NCI-H1105 (cell line): ENCODE measurements around the gene VOPP1.

ENCODE experiments used
- DNase-seq: peaks from one replicate; lab custom pipeline; 2025; lab: John Stamatoyannopoulos, UW

VOPP1 gene

DNA sequence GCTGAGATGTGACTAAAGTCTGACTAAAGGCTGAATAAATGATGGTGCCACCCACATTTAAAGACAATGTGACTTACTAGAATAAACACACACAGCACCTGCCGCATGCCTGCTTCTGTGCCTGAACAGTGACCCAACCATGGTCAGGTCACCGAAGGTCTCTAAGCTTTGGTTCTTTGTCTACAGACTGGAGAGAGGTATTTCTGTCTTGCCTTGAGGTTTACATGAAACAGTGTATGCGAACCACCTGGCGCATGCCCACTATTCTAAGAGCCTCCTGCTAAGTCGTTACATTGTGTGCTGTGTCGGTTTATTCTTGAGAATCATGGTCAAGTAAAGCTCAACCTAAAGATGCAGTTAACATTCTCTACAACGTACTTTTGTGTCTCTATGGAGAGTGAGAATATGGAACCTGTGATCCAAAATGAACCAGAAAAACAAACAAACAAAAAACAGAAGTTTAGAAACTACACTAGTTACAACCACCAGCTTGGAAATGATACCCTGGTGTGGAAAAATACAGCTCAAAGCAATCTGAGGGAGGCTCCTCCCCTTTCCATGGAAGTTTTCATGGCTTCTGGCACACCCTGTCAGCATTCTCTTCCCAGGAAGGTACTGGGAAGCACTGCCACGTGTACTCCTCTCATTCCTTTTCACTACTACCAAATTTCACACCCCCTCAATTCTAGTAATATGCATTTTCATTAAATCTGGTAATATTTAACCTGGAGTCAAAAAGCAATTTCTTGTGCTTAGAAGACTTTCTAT lies 40.0 kb downstream of the VOPP1 start:
- DNase-seq: no peak

DNA sequence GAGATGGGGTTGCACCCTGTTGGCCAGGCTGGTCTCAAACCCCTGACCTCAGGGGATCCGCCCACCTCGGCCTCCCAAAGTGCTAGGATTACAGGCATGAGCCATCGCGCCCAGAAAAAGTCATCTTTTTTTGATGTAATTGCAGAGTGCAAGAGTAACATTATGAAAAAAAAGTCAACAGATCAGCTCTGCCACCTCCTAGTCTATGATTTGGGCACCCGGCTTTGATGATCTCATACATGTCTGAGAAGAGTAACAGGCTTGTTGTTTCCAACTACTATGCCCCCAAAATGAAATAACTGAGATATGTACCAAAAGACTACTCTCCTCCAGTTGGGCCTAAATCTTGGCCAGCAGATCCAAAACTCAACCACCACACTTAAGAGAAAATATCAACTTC lies 40.8 kb downstream of the VOPP1 start:
- DNase-seq: no peak

DNA sequence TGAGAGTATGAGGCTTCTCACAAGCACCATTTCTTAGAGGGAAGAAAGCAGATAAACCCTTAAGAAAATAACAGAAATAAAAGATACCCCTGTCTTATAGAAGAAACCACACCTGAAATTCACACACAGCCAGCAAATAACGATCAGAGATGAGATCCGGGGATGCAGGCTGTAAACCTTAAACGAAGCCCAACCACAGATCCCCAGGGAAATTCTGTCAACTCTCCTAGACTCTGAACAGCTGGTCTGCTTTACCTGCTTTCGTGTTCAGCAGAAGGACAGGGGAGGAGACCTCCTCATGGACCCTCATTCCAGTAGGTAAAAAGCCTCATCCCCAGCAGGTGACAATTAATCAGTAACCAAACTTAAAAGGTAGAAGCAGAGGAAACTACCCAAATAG lies 45.0 kb downstream of the VOPP1 start:
- peak; percentile 24 for DNase-seq

DNA sequence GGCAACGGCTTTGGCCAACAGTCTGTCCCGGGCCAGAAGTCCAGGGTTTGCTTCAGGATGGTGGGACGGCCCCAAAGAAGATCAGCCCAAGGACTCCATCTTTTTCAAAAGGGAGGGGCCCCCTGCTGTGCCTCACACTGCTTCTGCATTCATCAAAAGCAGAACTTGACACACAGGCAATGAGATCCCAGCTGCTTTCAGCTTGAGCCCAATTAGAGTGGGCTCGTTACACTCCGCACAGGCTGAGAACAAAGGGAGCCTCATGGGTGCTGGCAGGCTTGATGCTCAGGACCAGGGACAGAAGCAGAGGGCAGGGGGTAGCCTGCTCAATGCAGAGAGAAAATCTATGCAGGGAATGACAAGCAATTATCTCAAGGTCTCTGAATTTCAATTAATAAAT lies 45.5 kb downstream of the VOPP1 start:
- DNase-seq: peak; percentile 61

DNA sequence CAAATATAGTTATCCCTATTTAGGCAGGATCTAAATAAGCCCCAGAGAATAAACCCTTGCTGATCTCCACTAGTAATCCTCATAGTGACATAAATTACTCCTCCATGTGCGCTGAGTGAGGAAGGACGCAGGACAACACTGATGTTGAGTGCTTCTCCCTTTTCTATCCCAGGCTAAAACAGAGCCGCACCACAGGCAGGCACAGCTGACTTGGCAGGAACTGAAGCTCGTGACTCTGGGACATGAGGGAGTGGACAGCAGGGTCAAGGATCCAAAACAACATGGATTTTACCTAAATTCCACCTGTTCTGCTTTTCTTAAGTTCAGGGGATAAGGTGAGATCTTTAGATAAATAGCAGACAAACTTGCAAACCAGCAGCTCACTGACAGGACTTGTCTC lies 46.0 kb downstream of the VOPP1 start:
- DNase-seq: no peak

DNA sequence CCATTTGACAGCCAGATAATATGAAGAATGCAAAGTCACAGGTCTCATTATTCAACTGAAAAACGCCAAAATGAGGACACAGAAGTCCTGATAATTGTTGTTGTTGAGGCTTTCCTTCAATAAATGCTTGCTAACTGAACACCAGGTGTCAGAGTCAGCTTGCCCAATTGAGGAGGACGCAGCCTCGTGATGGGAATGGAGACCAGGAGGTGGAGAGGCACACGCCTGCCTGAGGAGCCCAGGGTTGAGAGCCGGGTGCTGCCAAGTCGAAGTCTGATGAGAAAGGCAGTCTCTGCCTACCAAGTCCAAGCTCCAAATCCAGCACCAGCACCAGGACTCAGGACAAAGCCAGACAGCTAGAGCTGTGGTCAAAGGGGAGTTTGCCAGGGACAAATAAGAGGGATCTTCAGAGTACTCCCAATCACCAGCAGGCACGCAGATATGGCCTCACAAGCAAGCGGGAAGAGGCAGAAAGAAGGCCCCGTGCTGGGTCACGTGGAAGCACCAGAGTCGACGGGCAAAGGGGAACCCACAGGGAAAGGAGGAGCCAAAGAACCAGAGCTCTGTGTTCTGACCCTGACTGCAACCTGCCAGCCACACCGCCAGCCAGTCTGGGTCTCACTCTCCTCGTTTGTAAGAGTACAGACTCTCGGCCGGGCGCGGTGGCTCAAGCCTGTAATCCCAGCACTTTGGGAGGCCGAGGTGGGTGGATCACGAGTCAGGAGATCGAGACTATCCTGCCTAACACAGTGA lies 47.6 kb downstream of the VOPP1 start:
- DNase-seq: no peak

DNA sequence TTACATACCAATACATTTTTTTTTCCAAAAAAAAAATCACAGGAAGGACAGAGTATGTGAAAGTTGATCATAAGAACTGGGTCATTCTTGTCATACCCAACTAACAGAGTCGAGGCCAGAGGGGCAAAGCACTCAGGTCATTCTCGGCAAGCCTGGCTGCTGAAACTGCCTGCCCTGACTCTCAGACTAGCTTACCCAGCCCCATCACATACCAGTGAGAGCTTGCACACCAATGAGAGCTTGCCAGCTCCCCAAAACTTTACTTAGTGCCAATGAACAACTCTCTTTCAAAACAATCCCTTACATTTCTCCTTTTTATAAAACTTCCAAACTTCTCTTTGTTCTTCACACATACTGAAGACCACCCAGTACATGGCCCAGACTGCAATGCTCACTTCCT lies 48.9 kb downstream of the VOPP1 start:
- no peak for DNase-seq

DNA sequence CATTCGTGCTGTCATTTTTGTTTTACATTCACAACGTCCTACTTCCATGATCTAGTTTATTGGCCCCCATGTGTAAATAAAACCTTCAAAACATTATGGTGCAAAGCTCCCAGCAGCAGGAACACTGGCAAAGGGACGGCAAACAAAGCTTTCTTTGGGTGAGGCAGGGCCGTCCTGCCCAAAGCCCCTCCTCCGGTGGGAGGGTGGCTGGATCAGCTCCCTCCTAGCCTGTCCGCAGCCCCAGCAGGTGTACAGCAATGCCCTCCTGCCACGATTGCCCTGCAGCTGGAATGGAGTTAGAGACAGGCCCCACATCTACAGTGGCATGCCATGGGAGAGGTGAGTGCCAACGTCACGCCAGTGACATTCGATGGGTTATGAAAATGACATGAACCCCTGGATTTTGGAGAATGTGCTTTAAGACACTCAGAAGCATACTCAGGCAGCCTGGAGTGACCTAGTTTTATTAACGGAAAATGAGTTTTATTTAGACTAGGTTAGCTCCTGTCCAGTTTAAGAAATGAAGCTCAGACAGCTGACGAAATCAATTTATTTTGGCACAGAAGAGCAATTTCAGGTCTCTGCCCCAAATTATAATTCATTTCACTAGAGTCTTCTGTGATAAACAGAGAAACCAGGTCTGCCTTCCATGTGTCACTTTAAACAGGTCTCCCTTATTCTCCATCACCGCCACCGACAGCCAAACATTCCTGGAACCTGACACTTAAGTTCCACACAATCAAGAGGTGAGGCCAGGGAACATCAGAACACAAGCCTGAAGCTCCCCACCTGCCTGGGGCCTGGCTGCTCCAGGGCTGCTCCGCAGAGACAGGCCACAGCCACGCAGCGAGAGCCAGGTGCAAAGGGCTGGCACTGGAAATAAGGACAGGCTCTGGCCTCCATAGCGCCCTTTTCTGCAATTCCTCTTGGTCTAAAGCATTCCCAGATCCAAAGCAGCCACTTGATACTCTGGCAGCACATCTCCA lies 50.1 kb downstream of the VOPP1 start:
- peak; percentile 18 for DNase-seq

DNA sequence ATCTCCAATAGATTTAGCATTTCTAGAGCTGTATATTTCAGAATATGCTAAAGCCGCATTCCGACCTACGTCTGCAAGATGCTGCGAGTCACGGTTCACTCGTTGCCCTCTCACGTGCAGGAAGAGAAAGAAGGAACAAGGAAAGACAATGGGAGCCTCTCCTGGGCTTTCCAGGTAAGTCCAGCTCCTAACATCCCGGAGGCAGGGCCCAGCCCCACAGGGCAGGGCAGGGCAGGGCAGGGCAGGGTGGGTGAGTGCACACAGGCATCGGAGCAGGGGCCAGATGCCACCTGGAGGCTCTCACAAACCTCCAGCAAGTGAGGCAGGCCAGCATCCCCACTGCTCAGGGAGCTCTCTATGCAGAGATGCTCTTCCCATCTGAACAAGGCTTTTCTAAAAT lies 50.8 kb downstream of the VOPP1 start:
- no peak for DNase-seq

DNA sequence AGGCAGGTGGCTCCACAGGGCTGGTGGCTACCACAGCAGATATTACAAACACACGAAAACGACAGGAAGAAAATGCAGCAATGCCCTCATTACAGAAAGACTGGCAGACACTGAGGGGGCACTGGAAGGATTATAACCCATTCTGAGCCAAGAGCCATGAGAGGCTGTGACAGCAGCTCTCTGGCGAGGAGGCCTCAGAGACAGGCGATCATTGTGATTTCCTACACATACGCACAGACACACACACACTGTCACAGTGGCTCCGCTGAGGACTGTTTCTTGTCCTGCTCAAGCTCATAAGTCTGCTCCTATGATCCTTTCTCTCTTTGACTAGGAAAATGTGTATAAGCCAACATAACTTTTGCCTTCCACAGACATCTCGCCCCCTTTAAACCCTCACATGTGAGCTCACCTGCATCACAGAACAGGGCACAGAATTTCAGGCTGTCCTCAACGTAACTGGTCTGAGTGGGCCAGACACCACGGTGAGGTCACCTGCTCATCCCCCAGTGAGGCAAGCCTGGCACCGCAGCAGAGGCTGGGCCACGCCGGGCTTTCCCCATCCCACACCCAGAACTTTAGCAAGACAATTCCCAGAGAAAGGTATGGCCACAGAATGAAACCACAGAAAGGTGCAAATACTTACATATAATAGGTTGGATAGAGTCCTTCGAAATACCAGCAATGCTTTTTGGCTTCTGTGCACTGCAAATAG lies 51.7 kb downstream of the VOPP1 start:
- no peak for DNase-seq

DNA sequence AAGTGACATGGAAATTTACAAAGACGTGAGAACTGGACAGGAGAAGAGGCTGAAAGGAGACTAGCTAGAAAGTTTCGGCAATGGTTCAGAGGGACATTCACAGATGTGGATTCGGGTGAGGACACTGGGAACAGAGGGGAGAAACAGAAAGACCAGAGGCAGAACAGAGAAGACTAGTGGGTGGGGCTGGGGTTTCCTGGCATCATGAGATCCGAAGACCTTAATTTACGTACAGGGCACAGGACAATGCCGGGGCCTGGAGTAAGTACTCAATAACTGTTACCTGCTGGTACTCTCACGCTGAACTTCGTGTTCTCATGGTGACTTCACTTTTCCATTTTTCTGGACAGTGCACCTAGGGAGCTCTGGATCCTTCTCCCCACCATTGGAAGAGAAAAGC lies 53.5 kb downstream of the VOPP1 start:
- DNase-seq: no peak

DNA sequence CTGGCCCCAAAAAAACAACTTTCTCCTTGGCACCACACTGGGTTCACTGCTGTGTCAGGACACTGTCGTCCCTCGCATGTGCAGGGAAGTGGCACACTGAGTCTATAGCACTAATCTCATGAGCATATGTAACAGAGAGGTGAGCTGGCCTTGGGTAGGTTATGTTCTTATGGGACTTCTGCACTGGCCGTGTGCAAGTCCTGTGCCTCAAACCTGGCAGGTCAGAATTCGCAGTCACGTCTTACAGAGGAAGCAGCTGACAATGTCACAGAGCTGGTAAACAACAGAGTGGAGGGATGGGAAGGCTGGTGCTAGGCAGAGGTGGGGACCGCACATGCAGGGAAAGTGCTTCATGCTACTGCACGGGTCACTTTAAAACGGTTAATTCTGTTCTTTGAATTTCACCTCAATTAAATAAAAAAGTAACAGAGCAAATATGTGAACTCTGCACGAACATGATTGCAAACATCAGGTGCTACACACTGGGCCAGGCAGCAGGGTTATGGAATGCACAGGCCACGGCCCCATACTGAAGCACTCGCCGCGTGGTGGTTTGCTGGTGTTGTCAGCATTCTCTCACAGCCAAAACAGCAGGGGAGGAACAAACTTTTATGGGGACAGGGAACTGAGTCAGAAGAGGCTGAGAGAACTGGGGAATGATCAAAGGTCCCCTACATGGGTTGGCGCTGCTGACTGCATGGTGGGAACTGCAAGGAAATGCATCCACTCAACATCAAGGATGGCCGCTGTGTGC lies 54.2 kb downstream of the VOPP1 start:
- DNase-seq: no peak

DNA sequence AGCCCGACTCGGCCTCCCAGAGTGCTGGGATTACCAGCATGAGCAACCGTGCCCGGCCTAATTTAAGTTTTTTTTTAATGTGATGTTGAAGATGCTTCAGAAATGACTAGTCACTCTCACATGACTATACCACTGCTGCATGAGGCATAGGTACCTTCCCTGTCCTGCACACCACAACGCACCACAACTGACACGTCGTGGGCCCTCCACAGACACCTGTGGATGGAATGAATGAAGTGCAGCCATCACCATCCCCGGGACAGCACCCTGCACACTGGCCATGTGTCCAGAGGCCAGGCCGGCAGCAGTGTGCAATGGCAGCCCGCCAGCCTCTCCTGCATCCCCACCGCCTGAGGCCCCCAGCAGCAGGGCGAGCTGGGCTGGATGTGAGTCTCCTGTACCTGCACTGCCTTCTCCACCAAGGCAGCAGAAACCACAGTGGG lies 55.1 kb downstream of the VOPP1 start:
- DNase-seq: no peak

DNA sequence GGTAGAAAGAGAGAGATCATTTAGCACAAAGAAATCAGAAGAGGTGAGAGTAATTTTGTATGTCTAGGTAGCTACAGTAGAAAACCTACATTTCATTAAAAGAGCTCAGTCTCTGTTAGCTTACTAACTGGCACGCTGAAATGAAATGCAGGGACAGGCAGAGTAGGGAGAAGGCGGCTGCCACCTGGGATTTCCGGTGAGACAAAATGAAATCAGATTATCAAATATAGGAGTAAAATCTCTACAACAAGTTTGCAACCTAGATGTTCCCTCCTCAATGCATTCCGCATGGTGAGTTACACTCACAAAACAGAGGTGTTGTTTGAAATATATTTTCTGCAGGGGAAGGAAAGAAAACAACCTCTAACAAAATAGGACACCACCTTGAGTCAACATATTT lies 55.9 kb downstream of the VOPP1 start:
- no peak for DNase-seq

DNA sequence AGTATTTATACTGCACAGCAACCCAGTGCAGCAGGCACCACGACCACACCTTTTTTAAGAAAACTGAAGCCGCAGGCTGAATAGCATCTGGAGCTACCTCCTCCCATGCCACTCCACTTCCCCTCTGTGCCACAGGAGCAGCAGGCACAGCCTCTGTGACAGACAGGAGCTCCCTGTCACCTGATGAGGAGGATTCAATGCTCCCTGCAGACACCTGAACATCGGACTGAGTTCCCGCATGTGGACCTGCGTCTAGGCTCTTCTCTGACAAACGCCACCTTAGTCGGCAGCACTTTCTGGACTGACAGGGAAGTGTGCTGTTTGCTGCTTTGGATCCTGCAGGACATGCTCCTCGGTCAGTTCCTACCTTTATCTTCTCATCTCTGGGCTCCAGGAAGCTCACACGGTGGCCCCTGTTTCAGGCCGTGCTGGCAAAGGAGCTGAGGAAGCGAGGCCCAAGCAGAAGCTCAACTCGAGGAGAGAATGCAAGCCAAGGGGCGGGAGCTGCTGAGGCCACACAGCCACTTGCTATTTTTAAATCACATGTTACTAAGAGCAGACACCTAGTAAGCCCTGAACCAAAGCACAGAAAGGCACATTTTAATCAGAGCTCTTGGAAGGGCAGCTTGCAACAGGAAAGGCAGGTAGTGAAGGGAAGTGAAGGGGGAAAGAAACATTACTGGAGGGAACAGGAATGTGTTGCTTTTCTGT lies 56.6 kb downstream of the VOPP1 start:
- DNase-seq: no peak

DNA sequence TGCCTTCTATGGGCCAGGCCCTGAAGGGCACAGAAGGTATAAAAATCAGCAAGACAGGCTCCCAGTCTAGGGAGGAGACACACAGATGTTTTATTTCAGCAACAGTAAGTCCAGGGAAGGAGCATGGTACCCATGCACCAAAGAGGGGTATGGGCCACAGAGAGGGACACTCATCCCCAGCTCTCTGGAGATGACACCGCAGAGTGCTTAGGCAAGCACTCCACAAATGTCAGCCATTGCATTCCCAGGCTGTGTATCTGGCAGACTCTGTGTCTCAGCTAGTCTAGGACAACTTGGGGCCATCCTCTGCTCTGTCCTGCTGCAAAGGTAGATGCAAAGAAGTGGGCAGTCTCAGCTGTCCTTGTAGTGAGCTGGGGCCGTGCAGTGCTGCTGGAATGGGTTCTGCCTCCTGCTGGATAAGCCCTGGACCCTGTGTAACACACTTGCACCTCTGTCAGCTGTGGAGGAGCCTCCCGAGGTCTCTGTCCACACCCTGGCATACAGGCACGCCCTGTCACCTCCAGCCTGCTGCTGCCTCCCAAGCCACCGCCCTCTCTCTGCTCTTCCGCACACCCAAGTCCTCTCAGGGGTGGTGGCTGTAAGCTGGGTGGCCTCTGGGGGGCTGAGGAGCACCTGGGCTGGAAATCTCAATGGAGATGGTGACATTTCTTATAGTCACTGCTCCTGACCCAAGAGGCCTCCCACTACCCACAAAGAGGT lies 57.6 kb downstream of the VOPP1 start:
- no peak for DNase-seq

DNA sequence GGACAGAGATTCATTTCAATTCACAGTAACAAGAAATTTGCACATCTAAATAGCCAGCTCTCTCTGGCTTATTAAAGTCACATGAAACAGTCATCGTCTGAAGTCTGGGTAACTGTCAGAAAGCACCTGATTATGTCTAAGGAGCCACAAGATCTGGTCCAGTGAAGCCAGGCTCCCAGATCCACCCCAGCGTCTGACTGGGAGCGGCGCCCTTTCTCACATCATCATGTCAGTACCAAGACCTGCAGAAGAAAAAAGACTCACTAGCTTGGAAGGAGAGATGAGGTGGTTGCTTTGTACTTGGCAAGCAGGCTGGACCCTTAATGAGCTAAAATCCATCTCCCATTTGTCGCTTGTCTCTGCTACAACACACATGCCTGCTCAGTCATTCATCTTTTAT lies 58.4 kb downstream of the VOPP1 start:
- DNase-seq: no peak

DNA sequence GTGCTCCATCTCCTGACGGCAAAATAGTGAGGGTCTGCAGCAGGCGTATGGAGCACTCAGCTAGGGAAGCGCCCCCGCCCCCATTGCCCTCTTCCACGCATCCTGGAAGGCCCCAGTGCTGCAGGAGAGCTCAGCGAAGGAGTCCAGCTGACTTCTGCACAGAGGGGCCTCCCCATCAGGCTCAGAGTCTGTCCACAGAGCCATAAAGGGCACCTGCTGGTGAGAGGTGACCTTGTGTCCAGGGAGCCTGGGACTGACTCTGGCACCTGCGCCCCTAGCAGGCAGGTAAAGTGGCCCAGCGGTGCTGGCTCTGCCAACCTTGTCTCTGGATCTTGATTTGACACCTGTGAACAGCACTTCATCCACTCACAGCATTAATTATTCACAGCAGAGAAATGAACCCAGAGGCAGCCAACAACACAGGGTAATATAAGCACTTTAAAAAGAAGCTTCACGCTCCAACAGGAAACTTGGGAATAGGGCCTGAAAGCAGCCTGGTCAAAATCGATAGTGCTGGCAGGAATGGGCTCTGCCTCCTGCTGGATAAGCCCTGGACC lies 59.6 kb downstream of the VOPP1 start:
- DNase-seq: no peak

DNA sequence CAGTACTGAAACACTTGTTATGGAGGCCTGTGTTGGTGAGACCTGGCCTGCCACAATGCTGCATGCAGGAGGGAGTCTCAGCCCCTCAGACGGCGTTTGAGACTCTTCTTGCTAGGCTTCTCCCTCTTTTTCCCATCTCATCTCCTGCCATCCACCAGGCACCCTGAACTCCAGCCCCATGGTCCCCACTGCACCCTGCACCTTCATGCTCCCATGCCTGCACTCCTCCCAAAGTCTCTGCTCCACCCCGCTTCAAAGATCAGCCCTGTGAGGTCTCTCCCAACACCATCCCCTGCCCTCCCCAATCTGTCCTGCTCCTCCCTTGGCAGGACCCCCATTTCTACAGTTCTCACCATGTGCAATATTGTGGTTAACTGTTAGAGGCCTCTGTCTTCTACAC lies 61.7 kb downstream of the VOPP1 start:
- DNase-seq: no peak
